T-cell (primary cell): ENCODE measurements around the gene ZNF311. TPM values are rescaled to one million over a fixed set of nuclear protein-coding genes. Genes with fewer than 3 reads are reported as not detected.
A peak's percentile ranks its signal among the peaks of the same experiment; 100 is the strongest.

ENCODE experiments used
- ATAC-seq, 4 experiments: fragments of 200-7000 bp in 3 of 4; fragments of 150-1000 bp in 1 of 4; cut with Tn5 transposase; replicated peaks in 1 of 4; 1 replicate in 3 of 4; 2 replicates in 1 of 4; pipeline ENCODE4 v1.10.0; 2021; ENCODE audit warnings: moderate library complexity in 3 of 4, mild to moderate bottlenecking in 2 of 4, moderate number of reproducible peaks in 1 of 4
- CTCF ChIA-PET, 2 donors: fragments of 300-600 bp; sonication (Branson Sonifier 250); formaldehyde crosslinking; loops; one replicate each; lab custom pipeline; 2022; ENCODE audit warnings: antibody characterized with exemption in 2 of 2; lab: Charles Lee
- POLR2A ChIA-PET, 2 donors: fragments of 300-600 bp; sonication (Branson Sonifier 250); formaldehyde crosslinking; loops; one replicate each; lab custom pipeline; 2022; ENCODE audit warnings: antibody characterized with exemption in 2 of 2; lab: Charles Lee
- DNase-seq, 35 experiments: peaks; one replicate each; pipeline versions ENCODE4 v3.0.0 to v3.0.0-alpha.2; 2013 to 2023
- H3K27ac ChIP-seq: one replicate; pipeline ENCODE4 v1.5.1; 2013; ENCODE audit warnings: low read length
- H3K27me3 ChIP-seq, 2 experiments: replicated peaks in 1 of 2; 1 replicate in 1 of 2; 2 replicates in 1 of 2; pipeline versions ENCODE4 v1.6.1 to v1.7.0; 2013; ENCODE audit warnings: low read length in 1 of 2, mixed read lengths in 1 of 2; ENCODE audit not compliant: control insufficient read depth in 2 of 2, insufficient read depth in 2 of 2; ENCODE audit errors: extremely low read depth in 1 of 2
- H3K36me3 ChIP-seq, 2 donors: 1 replicate in 1 of 2; 2 replicates in 1 of 2; pipeline versions ENCODE4 v1.6.1 to v1.7.0; 2013; ENCODE audit warnings: low read length in 1 of 2; ENCODE audit not compliant: control insufficient read depth in 2 of 2, insufficient read depth in 1 of 2; ENCODE audit errors: extremely low read depth in 1 of 2
- H3K4me1 ChIP-seq, 2 experiments: 1 replicate in 1 of 2; 2 replicates in 1 of 2; pipeline versions ENCODE4 v1.6.1 to v1.7.0; 2013; ENCODE audit warnings: low read length in 2 of 2, mixed read lengths in 1 of 2; ENCODE audit not compliant: insufficient read depth in 2 of 2, control insufficient read depth in 1 of 2; ENCODE audit errors: extremely low read depth in 1 of 2
- H3K4me3 ChIP-seq, 2 donors: 1 replicate in 1 of 2; 2 replicates in 1 of 2; pipeline versions ENCODE4 v1.5.1 to v1.7.0; 2013; ENCODE audit warnings: mild to moderate bottlenecking in 2 of 2, low read length in 1 of 2, moderate library complexity in 1 of 2; ENCODE audit not compliant: control insufficient read depth in 1 of 2; ENCODE audit errors: extremely low read depth in 1 of 2
- H3K9me3 ChIP-seq: 2 replicates; pipeline ENCODE4 v1.7.0; 2013
- H3K27ac Mint-ChIP-seq, 2 donors: one replicate each; pipeline ENCODE4 v1.8.0; 2020 to 2021; ENCODE audit warnings: mild to moderate bottlenecking in 2 of 2, mixed read lengths in 2 of 2
- H3K27me3 Mint-ChIP-seq, 2 donors: one replicate each; pipeline ENCODE4 v1.8.0; 2021 to 2022; ENCODE audit warnings: mixed read lengths in 2 of 2
- H3K36me3 Mint-ChIP-seq: one replicate; pipeline ENCODE4 v1.8.0; 2021; ENCODE audit warnings: mixed read lengths
- H3K4me1 Mint-ChIP-seq, 3 donors: one replicate each; pipeline ENCODE4 v1.8.0; 2020 to 2022; ENCODE audit warnings: mixed read lengths in 3 of 3, mild to moderate bottlenecking in 1 of 3
- H3K4me3 Mint-ChIP-seq, 3 donors: one replicate each; pipeline ENCODE4 v1.8.0; 2020 to 2022; ENCODE audit warnings: mild to moderate bottlenecking in 3 of 3, mixed read lengths in 3 of 3, moderate library complexity in 3 of 3
- H3K9me3 Mint-ChIP-seq, 3 donors: one replicate each; pipeline ENCODE4 v1.8.0; 2020 to 2022; ENCODE audit warnings: mixed read lengths in 3 of 3
- WGBS: methylation state at CpG from one replicate; pipeline ENCODE4 v1.1.5; 2013; ENCODE audit warnings: missing lambda C conversion rate; ENCODE audit not compliant: insufficient coverage; 5-methylcytosine and 5-hydroxymethylcytosine counted together
- total RNA-seq, 35 experiments: library from RNA in 6 of 35; stranded (reverse) in 6 of 35; fragments of 120-200 nt in 1 of 35; gene quantifications; one replicate each; pipeline versions ENCODE4 v1.2.1 to v1.2.4 and lab custom pipeline; 2013 to 2026

The ZNF311 gene
- total RNA-seq, 5 donors from 2014 or later (not counting 1 experiment from before 2014, with no cell fraction given), result 0.22 to 0.61 (median 0.30) TPM

DNA sequence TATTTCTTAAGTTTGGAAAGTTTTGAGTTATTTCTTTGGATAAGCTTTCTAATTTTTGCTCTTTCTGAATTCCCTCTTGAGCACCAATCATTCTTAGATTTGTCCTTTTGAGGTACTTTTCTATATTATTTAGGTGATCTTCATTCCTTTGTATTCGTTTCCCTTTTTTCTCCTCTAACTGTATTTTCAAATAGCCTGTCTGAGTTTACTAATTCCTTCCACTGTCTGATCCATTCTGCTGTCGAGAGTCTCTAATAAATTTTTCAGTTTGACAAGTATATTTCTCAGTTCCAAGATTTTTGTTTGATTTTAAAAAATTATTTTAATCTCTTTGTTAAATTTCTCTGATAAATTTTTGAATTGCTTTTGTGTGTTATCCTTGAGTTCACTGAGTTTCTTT lies 16.3 kb upstream of the ZNF311 start:
- H3K27me3 Mint-ChIP-seq, result peaks cover 28 to 41% of the 10 kb centered on the region in 2 donors
- no peak overlapping the region for H3K4me3 Mint-ChIP-seq
- no peak overlapping the region for H3K27ac Mint-ChIP-seq
- ChIA-PET POLR2A (no interaction called here), CTCF (interaction anchor here in 1 of 2 donors (4.1 kb wide), 1 partner anchor 184 kb away, joined by 18 read pairs; no protein-coding TSS in a partner anchor)
- H3K36me3 Mint-ChIP-seq, result no peaks in the 10 kb centered on the region
- H3K9me3 ChIP-seq, result no peaks in the 10 kb centered on the region
- DNase-seq (no peak), ATAC-seq (no peak)
- no peak overlapping the region for H3K27ac ChIP-seq
- peaks cover 4 to 7% of the 10 kb centered on the region in 2 experiments for H3K27me3 ChIP-seq
- H3K4me3 ChIP-seq, result no peak overlapping the region
- peaks cover 6 to 10% (median 9%) of the 10 kb centered on the region in 3 donors for H3K4me1 Mint-ChIP-seq
- no peaks in the 10 kb centered on the region for H3K9me3 Mint-ChIP-seq
- no CpG with 5 or more reads among the region's 2 CpGs for WGBS
- no peaks in the 10 kb centered on the region for H3K36me3 ChIP-seq
- peaks cover 2 to 6% of the 10 kb centered on the region in 2 experiments for H3K4me1 ChIP-seq

DNA sequence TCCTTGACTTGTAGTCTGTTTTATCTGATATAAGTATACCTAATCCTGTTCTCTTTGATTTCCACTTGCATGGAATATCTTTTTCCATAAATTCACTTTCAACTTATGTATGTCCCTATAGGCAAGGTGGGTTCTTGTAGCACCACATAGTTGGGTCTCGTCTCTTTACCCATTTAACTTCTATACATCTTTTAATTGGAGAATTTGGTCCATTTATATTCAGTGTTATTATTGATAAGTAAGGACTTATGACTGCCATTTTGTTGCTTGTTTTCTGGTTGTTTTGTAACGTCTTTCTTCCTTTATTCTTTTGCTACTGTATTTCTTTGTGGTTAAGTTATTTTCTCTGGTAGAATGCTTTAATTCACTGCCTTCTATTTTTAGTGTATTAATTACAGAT lies 14.5 kb upstream of the ZNF311 start:
- peaks cover 19 to 32% of the 10 kb centered on the region in 2 donors for H3K27me3 Mint-ChIP-seq
- H3K9me3 ChIP-seq, result no peaks in the 10 kb centered on the region
- H3K27ac ChIP-seq, result no peak overlapping the region
- H3K4me3 Mint-ChIP-seq, result no peak overlapping the region
- DNase-seq, result no peak
- H3K4me1 Mint-ChIP-seq, result peaks cover 15 to 20% (median 17%) of the 10 kb centered on the region in 3 donors
- peaks cover 5 to 14% of the 10 kb centered on the region in 2 experiments for H3K4me1 ChIP-seq
- H3K9me3 Mint-ChIP-seq, result peaks cover 0 to 5% (median 0%) of the 10 kb centered on the region in 3 donors
- peaks cover 8 to 12% of the 10 kb centered on the region in 2 experiments for H3K27me3 ChIP-seq
- no CpG with 5 or more reads among the region's 2 CpGs for WGBS
- H3K27ac Mint-ChIP-seq, result no peak overlapping the region
- ChIA-PET POLR2A (no interaction called here), CTCF (interaction anchor here in 1 of 2 donors (1.2 to 4.1 kb wide), 2 partner anchors 171 to 182 kb away, joined by 4 to 18 read pairs; no protein-coding TSS in a partner anchor)
- H3K36me3 ChIP-seq, result no peaks in the 10 kb centered on the region
- H3K4me3 ChIP-seq, result no peak overlapping the region
- H3K36me3 Mint-ChIP-seq, result no peaks in the 10 kb centered on the region
- no peak for ATAC-seq

DNA sequence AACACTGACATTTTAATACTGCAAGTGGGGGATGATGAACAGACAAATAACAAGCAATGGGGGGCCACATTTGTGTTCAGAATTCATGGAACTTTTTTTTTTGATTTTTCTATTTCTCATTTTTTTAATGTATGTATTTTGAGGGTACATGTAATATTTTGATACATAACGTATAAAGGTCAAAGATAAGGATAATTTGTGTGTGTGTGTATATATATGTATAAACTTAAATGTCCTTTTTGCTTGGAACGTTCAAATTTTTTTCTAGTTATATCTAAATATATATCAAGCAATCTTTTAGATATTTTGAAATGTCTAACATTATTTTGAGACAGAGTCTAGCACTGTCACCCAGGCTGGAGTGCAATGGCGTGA lies 12.3 kb upstream of the ZNF311 start:
- H3K4me3 ChIP-seq, result no peak overlapping the region
- H3K36me3 ChIP-seq, result no peaks in the 10 kb centered on the region
- Mint-ChIP-seq H3K4me1 (peaks cover 15 to 20% (median 17%) of the 10 kb centered on the region in 3 donors), H3K27me3 (peaks cover 17 to 32% of the 10 kb centered on the region in 2 donors), H3K9me3 (peaks cover 0 to 5% (median 0%) of the 10 kb centered on the region in 3 donors), H3K27ac (peak overlapping the region in 1 of 2 donors; percentile 77), H3K36me3 (no peaks in the 10 kb centered on the region), H3K4me3 (peak overlapping the region; percentile 83 to 93 (median 92))
- POLR2A ChIA-PET, result no interaction called here
- peaks cover 5 to 16% of the 10 kb centered on the region in 2 experiments for H3K4me1 ChIP-seq
- no peak for ATAC-seq
- DNase-seq, result no peak
- no peak overlapping the region for H3K27ac ChIP-seq
- peaks cover 10 to 17% of the 10 kb centered on the region in 2 experiments for H3K27me3 ChIP-seq
- 67% methylated on average over 1 of the region's 3 CpGs for WGBS
- no peaks in the 10 kb centered on the region for H3K9me3 ChIP-seq
- CTCF ChIA-PET, result no interaction called here

DNA sequence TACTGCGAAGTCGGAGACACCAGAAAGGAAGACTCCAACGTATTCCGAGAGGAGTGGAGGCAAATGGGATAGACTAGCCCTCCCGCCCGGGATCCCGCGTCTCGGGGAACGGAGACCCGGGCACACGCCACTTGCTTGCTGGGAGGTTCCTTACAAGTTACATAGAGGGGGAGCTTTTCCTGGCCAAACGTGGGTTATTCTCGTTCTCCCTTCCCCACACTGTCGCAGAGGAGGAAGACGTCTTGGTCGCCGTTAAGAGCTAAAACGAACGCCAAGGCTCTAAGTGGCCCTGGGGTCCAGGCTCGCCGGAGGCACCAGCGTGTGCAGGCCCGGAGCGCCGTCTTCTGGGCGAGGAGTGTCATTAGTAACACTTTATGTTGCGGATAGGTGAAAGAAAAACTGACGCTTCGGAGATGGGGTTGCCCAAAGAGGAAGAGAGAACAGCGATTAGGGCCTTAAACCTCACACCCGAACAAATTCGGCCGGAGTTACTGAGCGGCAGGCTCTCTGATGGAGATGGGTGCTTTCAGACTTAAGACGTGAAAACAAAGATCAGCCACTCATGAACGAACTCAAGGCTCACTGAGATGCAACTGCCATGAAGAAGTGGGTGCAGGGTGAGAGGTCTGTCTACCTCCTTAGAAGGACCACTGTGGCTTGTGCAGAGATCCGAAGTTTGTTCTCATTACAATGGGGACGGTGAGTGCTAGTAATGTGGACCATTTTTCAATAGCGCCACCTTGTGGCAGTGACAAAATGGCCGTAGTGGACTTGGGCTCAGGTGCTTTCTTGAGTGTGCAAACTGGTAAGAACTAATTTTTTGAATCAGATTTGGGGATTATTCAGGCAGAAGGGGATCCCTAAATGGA lies 11.7 kb upstream of the ZNF311 start:
- Mint-ChIP-seq H3K4me1 (peaks cover 16 to 24% (median 20%) of the 10 kb centered on the region in 3 donors), H3K9me3 (peaks cover 0 to 5% (median 0%) of the 10 kb centered on the region in 3 donors), H3K36me3 (no peaks in the 10 kb centered on the region), H3K4me3 (peak overlapping the region; percentile 83 to 93 (median 92)), H3K27ac (peak overlapping the region; percentile 60 to 77), H3K27me3 (peaks cover 11 to 26% of the 10 kb centered on the region in 2 donors)
- ChIA-PET CTCF (interaction anchor here (0.5 to 4.4 kb wide), 17 partner anchors 15 to 1853 kb away, joined by 3 to 72 read pairs (median 4); partner anchors contain the start of gene TRIM27 (in 1 of the 2)), POLR2A (interaction anchor here in 1 of 2 donors (0.6 to 1.0 kb wide), 2 partner anchors 132 to 247 kb away, joined by 4 to 5 read pairs; no protein-coding TSS in a partner anchor)
- ATAC-seq (peak; percentile 76 to 90 (median 86)), DNase-seq (peak; percentile 41 to 91 (median 74))
- H3K27ac ChIP-seq, result no peak overlapping the region
- H3K27me3 ChIP-seq, result peaks cover 12% of the 10 kb centered on the region in 2 experiments
- peaks cover 5 to 16% of the 10 kb centered on the region in 2 experiments for H3K4me1 ChIP-seq
- H3K36me3 ChIP-seq, result no peaks in the 10 kb centered on the region
- WGBS, result 3% methylated on average over 23 of the region's 41 CpGs
- peak overlapping the region; percentile 51 to 63 for H3K4me3 ChIP-seq
- peaks cover 5% of the 10 kb centered on the region for H3K9me3 ChIP-seq

DNA sequence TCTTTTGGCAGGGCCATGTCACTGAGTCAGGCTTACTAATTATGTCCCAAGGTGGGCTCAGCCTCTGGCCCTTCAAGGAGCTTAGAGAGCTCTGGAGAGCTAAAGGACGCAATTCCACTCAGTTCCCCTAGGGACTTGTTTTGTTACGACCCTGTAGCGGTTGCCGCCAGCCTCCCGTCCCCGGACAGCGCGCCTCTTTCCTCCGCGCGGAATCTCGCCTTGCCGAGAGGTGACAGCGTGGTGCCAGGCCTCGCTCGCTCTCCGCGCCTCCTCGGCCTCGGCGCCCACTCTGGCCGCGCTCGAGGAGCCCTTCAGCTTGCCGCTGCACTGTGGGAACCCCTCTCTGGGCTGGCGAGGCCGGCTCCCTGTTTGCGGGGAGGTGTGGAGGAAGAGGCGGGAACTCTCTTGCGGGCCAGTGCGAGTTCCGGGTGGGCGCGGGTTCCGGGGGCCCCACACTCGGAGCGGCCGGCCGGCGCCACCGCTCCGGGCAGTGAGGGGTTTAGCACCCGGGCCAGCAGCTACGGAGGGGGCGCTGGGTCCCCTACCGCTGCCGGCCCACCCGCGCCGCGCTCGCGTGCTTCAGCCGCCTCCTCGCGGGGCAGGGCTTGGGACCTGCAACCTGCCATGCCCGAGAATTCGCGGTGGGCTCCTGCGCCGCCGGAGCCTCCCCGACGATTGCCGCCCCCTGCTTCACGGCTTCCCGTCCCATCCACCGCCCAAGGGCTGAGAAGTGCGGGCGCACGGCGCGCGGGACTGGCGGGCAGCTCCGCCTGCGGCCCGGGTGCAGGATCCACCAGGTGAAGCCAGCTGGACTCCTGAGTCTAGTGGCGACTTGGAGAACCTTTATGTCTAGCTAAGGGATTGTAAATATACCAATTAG lies 9.9 kb upstream of the ZNF311 start:
- WGBS, result 65% methylated on average over 58 of the region's 79 CpGs
- DNase-seq, result peak in 3 of 35 experiments; percentile 7 to 18 (median 9)
- CTCF ChIA-PET, result interaction anchor here (0.7 to 4.4 kb wide), 8 partner anchors 34 to 639 kb away, joined by 3 to 72 read pairs (median 6); partner anchors contain the start of gene TRIM27 (in 1 of the 2)

More for the DNA sequence above, 9.9 kb upstream of the ZNF311 start:
- peak in 1 of 4 experiments; percentile 17 for ATAC-seq
- POLR2A ChIA-PET, result interaction anchor here in 1 of 2 donors (0.6 kb wide), 1 partner anchor 1121 kb away, joined by 7 read pairs; no protein-coding TSS in a partner anchor
- peaks cover 0 to 5% (median 0%) of the 10 kb centered on the region in 3 donors for H3K9me3 Mint-ChIP-seq
- H3K4me3 Mint-ChIP-seq, result peak overlapping the region in 2 of 3 donors; percentile 83 to 93
- Histone ChIP-seq H3K27ac (no peak overlapping the region), H3K36me3 (no peaks in the 10 kb centered on the region), H3K9me3 (peaks cover 5% of the 10 kb centered on the region), H3K4me3 (no peak overlapping the region), H3K27me3 (peaks cover 15 to 16% of the 10 kb centered on the region in 2 experiments), H3K4me1 (peaks cover 7 to 21% of the 10 kb centered on the region in 2 experiments)
- H3K27ac Mint-ChIP-seq, result no peak overlapping the region
- peaks cover 26 to 33% (median 27%) of the 10 kb centered on the region in 3 donors for H3K4me1 Mint-ChIP-seq
- no peaks in the 10 kb centered on the region for H3K36me3 Mint-ChIP-seq
- peaks cover 12 to 28% of the 10 kb centered on the region in 2 donors for H3K27me3 Mint-ChIP-seq
